Amniotic epithelial cell (primary cell): ENCODE results near the gene OTC.

ENCODE experiments used
- DNase-seq: peaks from one replicate; pipeline ENCODE4 v3.0.0-alpha.2; 2010; ENCODE audit warnings: low read depth

Gene OTC

GRCh38 chrX:38352362-38352761 is at the start of gene OTC:
Gene OTC, plus strand, starts transcription at chrX:38352604. Its CDS starts 93 bp downstream, at chrX:38352697.
- no peak for DNase-seq

- peak; percentile 37 for DNase-seq
These were observed 48.4 kb upstream of the OTC start for GRCh38 chrX:38304010-38304409.

GRCh38 chrX:38305971-38306370 is 46.4 kb upstream of the OTC start:
- peak; percentile 84 for DNase-seq

GRCh38 chrX:38311743-38312142 is 40.7 kb upstream of the OTC start:
- peak; percentile 19 for DNase-seq

GRCh38 chrX:38312436-38312835 is 40.0 kb upstream of the OTC start:
- peak; percentile 52 for DNase-seq

GRCh38 chrX:38313190-38313589 is 39.2 kb upstream of the OTC start:
- DNase-seq: peak; percentile 24

- DNase-seq: no peak
These were observed 37.2 kb upstream of the OTC start for GRCh38 chrX:38315186-38315585.

- no peak for DNase-seq
These were observed 34.2 kb upstream of the OTC start for GRCh38 chrX:38318196-38318595.

- DNase-seq: no peak
These were observed 33.8 kb upstream of the OTC start for GRCh38 chrX:38318606-38319005.

- DNase-seq: no peak
These were observed 31.6 kb upstream of the OTC start for GRCh38 chrX:38320819-38321218.

- DNase-seq: no peak
These were observed 26.3 kb upstream of the OTC start for GRCh38 chrX:38326086-38326485.

- DNase-seq: peak; percentile 90
These were observed 25.2 kb upstream of the OTC start, which contains the start of gene RPGR for GRCh38 chrX:38327007-38327774. Gene RPGR, minus strand, starts transcription at chrX:38327509. Its CDS starts 142 bp downstream, at chrX:38327367.

- DNase-seq: no peak
These were observed 24.7 kb upstream of the OTC start for GRCh38 chrX:38327775-38328081.

- no peak for DNase-seq
These were observed 19.9 kb upstream of the OTC start for GRCh38 chrX:38332505-38332904.

GRCh38 chrX:38335382-38335781 is 17.0 kb upstream of the OTC start:
- no peak for DNase-seq

- DNase-seq: no peak
These were observed 15.7 kb upstream of the OTC start for GRCh38 chrX:38336538-38337240.

- no peak for DNase-seq
These were observed 11.0 kb upstream of the OTC start for GRCh38 chrX:38341442-38341841.

- no peak for DNase-seq
These were observed 9.3 kb upstream of the OTC start for GRCh38 chrX:38342853-38343778.

- no peak for DNase-seq
These were observed 6.3 kb upstream of the OTC start for GRCh38 chrX:38346150-38346549.

GRCh38 chrX:38347136-38347535 is 5.3 kb upstream of the OTC start:
- DNase-seq: peak; percentile 85

GRCh38 chrX:38351346-38351745 is 1.1 kb upstream of the OTC start:
- DNase-seq: no peak

GRCh38 chrX:38356401-38356800 is 4.0 kb downstream of the OTC start:
- DNase-seq: no peak
